ENCODE measurements around the gene FXYD7.

FXYD7 gene

DNA sequence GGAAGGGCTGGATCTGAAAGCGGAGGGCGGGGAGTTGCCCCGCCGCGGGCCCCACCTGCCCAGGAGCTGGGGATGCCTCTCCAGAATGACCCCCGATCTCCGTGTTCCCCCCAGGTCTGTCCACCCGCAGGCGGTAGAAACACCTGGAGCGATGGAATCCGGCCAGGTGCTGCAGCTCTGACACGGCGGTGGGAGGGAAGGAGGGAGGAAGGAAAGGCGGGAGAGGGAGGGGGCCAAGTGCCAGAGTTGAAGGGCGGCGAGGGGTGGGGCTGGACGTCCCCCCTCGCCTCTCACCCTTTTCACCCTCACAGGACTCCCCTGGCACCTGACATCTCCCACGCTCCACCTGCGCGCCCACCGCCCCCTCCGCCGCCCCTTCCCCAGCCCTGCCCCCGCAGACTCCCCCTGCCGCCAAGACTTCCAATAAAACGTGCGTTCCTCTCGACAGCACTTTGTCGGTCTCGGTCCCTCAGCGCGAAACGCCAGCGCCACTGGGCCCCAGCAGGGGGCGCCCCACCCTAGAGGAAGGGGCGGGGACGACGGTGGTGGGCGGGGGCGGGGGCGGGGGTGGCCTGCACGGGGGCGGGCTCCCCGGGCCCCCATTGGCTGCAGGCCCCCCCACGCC lies 337 bp upstream of the FXYD7 start (continued):
- peak; percentile 93 for TF ChIP-seq ZNF366 (tag by site-specific recombination; conservative IDR thresholded peaks at IDR 0.05)
- 0 out of 2 replicates have a peak, but pooled peaks have one; percentile 36 for TF ChIP-seq ZNF76 (tag by site-specific recombination; IDR thresholded peaks at IDR 0.05; ENCODE audit: borderline replicate concordance, low read depth)
- no peak for TF ChIP-seq ZNF776 (tag by site-specific recombination; IDR thresholded peaks at IDR 0.05; ENCODE audit: borderline replicate concordance)
- TF ChIP-seq ZNF311 (tag by site-specific recombination; IDR thresholded peaks at IDR 0.05; ENCODE audit: borderline replicate concordance) = no peak
- TF ChIP-seq OVOL3 (tag by site-specific recombination; IDR thresholded peaks at IDR 0.05) = no peak
- peak; percentile 67 for TF ChIP-seq ZBTB8A (tag by site-specific recombination; IDR thresholded peaks at IDR 0.05)
- TF ChIP-seq ZNF37A (tag by site-specific recombination; IDR thresholded peaks at IDR 0.05) = no peak
- peak; percentile 79 for TF ChIP-seq KLF8 (tag by site-specific recombination; IDR thresholded peaks at IDR 0.05)
- no peak for TF ChIP-seq ZNF596 (tag by site-specific recombination; IDR thresholded peaks at IDR 0.05)
- no peak for TF ChIP-seq ZNF175 (tag by site-specific recombination; IDR thresholded peaks at IDR 0.05)
- TF ChIP-seq, protein P1, sequence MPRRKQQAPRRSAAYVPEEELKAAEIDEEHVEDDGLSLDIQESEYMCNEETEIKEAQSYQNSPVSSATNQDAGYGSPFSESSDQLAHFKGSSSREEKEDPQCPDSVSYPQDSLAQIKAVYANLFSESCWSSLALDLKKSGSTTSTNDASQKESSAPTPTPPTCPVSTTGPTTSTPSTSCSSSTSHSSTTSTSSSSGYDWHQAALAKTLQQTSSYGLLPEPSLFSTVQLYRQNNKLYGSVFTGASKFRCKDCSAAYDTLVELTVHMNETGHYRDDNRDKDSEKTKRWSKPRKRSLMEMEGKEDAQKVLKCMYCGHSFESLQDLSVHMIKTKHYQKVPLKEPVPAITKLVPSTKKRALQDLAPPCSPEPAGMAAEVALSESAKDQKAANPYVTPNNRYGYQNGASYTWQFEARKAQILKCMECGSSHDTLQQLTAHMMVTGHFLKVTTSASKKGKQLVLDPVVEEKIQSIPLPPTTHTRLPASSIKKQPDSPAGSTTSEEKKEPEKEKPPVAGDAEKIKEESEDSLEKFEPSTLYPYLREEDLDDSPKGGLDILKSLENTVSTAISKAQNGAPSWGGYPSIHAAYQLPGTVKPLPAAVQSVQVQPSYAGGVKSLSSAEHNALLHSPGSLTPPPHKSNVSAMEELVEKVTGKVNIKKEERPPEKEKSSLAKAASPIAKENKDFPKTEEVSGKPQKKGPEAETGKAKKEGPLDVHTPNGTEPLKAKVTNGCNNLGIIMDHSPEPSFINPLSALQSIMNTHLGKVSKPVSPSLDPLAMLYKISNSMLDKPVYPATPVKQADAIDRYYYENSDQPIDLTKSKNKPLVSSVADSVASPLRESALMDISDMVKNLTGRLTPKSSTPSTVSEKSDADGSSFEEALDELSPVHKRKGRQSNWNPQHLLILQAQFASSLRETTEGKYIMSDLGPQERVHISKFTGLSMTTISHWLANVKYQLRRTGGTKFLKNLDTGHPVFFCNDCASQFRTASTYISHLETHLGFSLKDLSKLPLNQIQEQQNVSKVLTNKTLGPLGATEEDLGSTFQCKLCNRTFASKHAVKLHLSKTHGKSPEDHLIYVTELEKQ (tag by site-specific recombination; IDR thresholded peaks at IDR 0.05; ENCODE audit: borderline replicate concordance) = peak; percentile 7; the same call in 1 of the 2 replicates
- TF ChIP-seq ZNF777 (tag by site-specific recombination; IDR thresholded peaks at IDR 0.05; ENCODE audit: borderline replicate concordance) = no peak
- TF ChIP-seq ZBTB7A (tag by site-specific recombination; IDR thresholded peaks at IDR 0.05; ENCODE audit: low read depth) = no peak
- TF ChIP-seq, protein P2, sequence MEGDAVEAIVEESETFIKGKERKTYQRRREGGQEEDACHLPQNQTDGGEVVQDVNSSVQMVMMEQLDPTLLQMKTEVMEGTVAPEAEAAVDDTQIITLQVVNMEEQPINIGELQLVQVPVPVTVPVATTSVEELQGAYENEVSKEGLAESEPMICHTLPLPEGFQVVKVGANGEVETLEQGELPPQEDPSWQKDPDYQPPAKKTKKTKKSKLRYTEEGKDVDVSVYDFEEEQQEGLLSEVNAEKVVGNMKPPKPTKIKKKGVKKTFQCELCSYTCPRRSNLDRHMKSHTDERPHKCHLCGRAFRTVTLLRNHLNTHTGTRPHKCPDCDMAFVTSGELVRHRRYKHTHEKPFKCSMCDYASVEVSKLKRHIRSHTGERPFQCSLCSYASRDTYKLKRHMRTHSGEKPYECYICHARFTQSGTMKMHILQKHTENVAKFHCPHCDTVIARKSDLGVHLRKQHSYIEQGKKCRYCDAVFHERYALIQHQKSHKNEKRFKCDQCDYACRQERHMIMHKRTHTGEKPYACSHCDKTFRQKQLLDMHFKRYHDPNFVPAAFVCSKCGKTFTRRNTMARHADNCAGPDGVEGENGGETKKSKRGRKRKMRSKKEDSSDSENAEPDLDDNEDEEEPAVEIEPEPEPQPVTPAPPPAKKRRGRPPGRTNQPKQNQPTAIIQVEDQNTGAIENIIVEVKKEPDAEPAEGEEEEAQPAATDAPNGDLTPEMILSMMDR (tag by site-specific recombination; IDR thresholded peaks at IDR 0.05) = peak; percentile 40; the same call in 1 of the 2 replicates
- TF ChIP-seq ZEB2 (tag by site-specific recombination; IDR thresholded peaks at IDR 0.05) = peak; percentile 88
- no peak for TF ChIP-seq SCRT2 (tag by site-specific recombination; IDR thresholded peaks at IDR 0.05)
- TF ChIP-seq YY2 (tag by site-specific recombination; IDR thresholded peaks at IDR 0.05) = no peak
- TF ChIP-seq ZNF423 (tag by site-specific recombination; IDR thresholded peaks at IDR 0.05) = no peak
- TF ChIP-seq, protein P3, sequence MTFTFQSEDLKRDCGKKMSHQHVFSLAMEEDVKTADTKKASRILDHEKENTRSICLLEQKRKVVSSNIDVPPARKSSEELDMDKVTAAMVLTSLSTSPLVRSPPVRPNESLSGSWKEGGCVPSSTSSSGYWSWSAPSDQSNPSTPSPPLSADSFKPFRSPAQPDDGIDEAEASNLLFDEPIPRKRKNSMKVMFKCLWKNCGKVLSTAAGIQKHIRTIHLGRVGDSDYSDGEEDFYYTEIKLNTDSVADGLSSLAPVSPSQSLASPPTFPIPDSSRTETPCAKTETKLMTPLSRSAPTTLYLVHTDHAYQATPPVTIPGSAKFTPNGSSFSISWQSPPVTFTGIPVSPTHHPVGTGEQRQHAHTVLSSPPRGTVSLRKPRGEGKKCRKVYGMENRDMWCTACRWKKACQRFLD (tag by site-specific recombination; IDR thresholded peaks at IDR 0.05) = no peak
- TF ChIP-seq ZSCAN23 (tag by site-specific recombination; IDR thresholded peaks at IDR 0.05) = 0 out of 2 replicates have a peak, but pooled peaks have one; percentile 24
- 0 out of 2 replicates have a peak, but pooled peaks have one; percentile 24 for TF ChIP-seq BCL11A (tag by site-specific recombination; IDR thresholded peaks at IDR 0.05; ENCODE audit: low read depth)
- TF ChIP-seq, protein P4, sequence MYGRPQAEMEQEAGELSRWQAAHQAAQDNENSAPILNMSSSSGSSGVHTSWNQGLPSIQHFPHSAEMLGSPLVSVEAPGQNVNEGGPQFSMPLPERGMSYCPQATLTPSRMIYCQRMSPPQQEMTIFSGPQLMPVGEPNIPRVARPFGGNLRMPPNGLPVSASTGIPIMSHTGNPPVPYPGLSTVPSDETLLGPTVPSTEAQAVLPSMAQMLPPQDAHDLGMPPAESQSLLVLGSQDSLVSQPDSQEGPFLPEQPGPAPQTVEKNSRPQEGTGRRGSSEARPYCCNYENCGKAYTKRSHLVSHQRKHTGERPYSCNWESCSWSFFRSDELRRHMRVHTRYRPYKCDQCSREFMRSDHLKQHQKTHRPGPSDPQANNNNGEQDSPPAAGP (tag by site-specific recombination; IDR thresholded peaks at IDR 0.05) = peak; percentile 75; the same call in 1 of the 2 replicates
- TF ChIP-seq, protein P5, sequence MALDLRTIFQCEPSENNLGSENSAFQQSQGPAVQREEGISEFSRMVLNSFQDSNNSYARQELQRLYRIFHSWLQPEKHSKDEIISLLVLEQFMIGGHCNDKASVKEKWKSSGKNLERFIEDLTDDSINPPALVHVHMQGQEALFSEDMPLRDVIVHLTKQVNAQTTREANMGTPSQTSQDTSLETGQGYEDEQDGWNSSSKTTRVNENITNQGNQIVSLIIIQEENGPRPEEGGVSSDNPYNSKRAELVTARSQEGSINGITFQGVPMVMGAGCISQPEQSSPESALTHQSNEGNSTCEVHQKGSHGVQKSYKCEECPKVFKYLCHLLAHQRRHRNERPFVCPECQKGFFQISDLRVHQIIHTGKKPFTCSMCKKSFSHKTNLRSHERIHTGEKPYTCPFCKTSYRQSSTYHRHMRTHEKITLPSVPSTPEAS (tag by site-specific recombination; IDR thresholded peaks at IDR 0.05) = no peak
- TF ChIP-seq, protein P6, sequence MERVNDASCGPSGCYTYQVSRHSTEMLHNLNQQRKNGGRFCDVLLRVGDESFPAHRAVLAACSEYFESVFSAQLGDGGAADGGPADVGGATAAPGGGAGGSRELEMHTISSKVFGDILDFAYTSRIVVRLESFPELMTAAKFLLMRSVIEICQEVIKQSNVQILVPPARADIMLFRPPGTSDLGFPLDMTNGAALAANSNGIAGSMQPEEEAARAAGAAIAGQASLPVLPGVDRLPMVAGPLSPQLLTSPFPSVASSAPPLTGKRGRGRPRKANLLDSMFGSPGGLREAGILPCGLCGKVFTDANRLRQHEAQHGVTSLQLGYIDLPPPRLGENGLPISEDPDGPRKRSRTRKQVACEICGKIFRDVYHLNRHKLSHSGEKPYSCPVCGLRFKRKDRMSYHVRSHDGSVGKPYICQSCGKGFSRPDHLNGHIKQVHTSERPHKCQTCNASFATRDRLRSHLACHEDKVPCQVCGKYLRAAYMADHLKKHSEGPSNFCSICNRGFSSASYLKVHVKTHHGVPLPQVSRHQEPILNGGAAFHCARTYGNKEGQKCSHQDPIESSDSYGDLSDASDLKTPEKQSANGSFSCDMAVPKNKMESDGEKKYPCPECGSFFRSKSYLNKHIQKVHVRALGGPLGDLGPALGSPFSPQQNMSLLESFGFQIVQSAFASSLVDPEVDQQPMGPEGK (tag by site-specific recombination; IDR thresholded peaks at IDR 0.05) = peak; percentile 93
- TF ChIP-seq ZNF112 (tag by site-specific recombination; IDR thresholded peaks at IDR 0.05) = no peak
- no peak for TF ChIP-seq ZNF324 (tag by site-specific recombination; IDR thresholded peaks at IDR 0.05)
- TF ChIP-seq, protein P7, sequence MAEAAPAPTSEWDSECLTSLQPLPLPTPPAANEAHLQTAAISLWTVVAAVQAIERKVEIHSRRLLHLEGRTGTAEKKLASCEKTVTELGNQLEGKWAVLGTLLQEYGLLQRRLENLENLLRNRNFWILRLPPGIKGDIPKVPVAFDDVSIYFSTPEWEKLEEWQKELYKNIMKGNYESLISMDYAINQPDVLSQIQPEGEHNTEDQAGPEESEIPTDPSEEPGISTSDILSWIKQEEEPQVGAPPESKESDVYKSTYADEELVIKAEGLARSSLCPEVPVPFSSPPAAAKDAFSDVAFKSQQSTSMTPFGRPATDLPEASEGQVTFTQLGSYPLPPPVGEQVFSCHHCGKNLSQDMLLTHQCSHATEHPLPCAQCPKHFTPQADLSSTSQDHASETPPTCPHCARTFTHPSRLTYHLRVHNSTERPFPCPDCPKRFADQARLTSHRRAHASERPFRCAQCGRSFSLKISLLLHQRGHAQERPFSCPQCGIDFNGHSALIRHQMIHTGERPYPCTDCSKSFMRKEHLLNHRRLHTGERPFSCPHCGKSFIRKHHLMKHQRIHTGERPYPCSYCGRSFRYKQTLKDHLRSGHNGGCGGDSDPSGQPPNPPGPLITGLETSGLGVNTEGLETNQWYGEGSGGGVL (tag by site-specific recombination; IDR thresholded peaks at IDR 0.05) = peak; percentile 87
- TF ChIP-seq ZNF10 (tag by site-specific recombination; IDR thresholded peaks at IDR 0.05) = no peak
